ENCODE measurements around the gene C2.

- TF ChIP-seq, protein P1, sequence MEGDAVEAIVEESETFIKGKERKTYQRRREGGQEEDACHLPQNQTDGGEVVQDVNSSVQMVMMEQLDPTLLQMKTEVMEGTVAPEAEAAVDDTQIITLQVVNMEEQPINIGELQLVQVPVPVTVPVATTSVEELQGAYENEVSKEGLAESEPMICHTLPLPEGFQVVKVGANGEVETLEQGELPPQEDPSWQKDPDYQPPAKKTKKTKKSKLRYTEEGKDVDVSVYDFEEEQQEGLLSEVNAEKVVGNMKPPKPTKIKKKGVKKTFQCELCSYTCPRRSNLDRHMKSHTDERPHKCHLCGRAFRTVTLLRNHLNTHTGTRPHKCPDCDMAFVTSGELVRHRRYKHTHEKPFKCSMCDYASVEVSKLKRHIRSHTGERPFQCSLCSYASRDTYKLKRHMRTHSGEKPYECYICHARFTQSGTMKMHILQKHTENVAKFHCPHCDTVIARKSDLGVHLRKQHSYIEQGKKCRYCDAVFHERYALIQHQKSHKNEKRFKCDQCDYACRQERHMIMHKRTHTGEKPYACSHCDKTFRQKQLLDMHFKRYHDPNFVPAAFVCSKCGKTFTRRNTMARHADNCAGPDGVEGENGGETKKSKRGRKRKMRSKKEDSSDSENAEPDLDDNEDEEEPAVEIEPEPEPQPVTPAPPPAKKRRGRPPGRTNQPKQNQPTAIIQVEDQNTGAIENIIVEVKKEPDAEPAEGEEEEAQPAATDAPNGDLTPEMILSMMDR (IDR thresholded peaks at IDR 0.05; ENCODE audit: insufficient read depth, low read length, poor library complexity, severe bottlenecking): no peak
- TF ChIP-seq EZH2phosphoT487 (conservative IDR thresholded peaks at IDR 0.05; ENCODE audit: low read length): no peak
These were observed 31.5 kb downstream of the C2 start, which contains the start of the genes NELFE and SKIC2 for GRCh38 chr6:31958741-31959739.

All from SU-DHL-6 (cell line).